IMR-90 (cell line): ENCODE measurements around the gene LAMA5.

Experiments
- CTCF ChIP-seq: conservative IDR thresholded peaks from 2 replicates; pipeline ENCODE4 v1.5.1; 2012; ENCODE audit warnings: mild to moderate bottlenecking, low read depth, low read length, improper control_type of control experiment
- FOS ChIP-seq: fragments of 150-350 bp; IDR thresholded peaks from 2 replicates; pipeline ENCODE4 v1.6.1; 2016; ENCODE audit warnings: low read depth, low read length
- NFE2L2 ChIP-seq: fragments of 150-350 bp; IDR thresholded peaks from 2 replicates; pipeline ENCODE4 v1.6.1; 2016; ENCODE audit warnings: low read depth, mild to moderate bottlenecking, low read length
- POLR2A ChIP-seq: IDR thresholded peaks from 2 replicates; pipeline ENCODE4 v1.6.1; 2012; ENCODE audit warnings: mild to moderate bottlenecking, low read depth, low read length

GRCh38 chr20:62345681-62346370 is 21.3 kb downstream of the LAMA5 start:
- TF ChIP-seq CTCF (no peak), POLR2A (no peak), NFE2L2 (no peak), FOS (no peak)
